ENCODE measurements around the gene MSLN. TPM values are rescaled to one million over a fixed set of nuclear protein-coding genes. Genes with fewer than 3 reads are reported as not detected.
A peak's percentile ranks its signal among the peaks of the same experiment; 100 is the strongest.

The MSLN gene
- total and polyA plus RNA-seq, 2 of the 13 experiments (the other 11 are each of a cell fraction or from before 2014, with no cell fraction given) = 2.0 to 2.3 TPM

DNA sequence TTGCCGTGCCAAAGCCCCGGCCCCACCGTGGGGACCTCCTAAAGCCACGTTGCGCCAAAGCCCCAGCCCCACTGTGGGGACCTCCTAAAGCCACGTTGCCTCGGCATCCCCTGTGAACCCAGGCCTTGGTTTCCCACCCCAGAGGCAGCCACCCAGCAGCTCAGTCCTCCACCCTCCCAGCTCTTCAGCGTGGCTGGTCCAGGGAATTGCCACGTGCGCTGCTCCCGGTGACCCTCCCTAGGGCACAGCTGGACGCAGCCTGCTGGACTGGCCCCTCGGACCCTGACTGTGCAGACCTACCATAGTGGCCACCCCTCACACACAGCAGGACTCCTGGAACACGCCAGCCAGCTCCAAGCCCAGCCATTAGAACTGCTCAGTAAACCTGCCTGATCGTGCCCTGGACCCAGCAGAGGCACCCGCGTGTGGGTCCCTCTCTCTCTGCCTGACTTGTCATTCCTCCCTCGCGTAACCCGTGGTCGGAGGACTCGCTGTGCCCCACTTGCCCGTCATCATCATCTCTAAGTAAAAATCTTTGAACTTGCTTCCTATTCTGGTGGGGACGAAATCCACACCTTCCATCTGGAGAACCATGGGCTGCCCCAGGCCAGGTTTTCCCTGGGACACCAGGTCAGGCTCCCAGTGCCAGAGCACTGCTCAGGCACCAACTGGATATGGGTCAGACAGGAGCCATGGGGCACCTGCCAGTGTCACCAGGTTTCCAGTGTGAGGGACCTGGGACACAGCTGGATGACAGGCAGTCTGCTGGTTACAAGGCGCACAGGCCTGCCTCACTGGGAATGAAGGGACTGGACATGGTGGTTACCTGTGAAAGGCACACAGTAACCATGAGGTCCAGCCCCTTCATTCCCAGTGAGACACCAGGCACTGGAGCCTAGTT is 25.3 kb upstream of the MSLN start:
- ChIA-PET CTCF (ENCODE audit: low intra/inter-chr PET ratio, low total read pairs) (interaction anchor here (0.6 to 2.7 kb wide), 3 partner anchors 23 to 302 kb away, joined by 3 to 19 read pairs (median 4); no protein-coding TSS in a partner anchor), POLR2A (no interaction called here)
- intact Hi-C loops (cut with micrococcal nuclease; ENCODE audit: unreplicated experiment) = no loop called here
- Histone ChIP-seq H3K27me3 (ENCODE audit: control insufficient read depth in 1 of 2, insufficient read depth in 2 of 2, low read length in 2 of 2) (no peaks in the 10 kb centered on the region), H3K4me3 (replicated peaks in 1 of 3; ENCODE audit: insufficient read depth in 1 of 3, low read depth in 2 of 3, low read length in 3 of 3) (no peak overlapping the region), H3K4me2 (ENCODE audit: low read depth, low read length) (no peak overlapping the region), H3K36me3 (replicated peaks in 1 of 2; ENCODE audit: control insufficient read depth in 1 of 2, insufficient read depth in 2 of 2, low read length in 2 of 2) (peaks cover 3 to 25% of the 10 kb centered on the region in 2 experiments; a peak in 2 of 5 replicates), H3K79me2 (ENCODE audit: insufficient read depth, low read length) (no peaks in the 10 kb centered on the region), H3K9me3 (ENCODE audit: low read length) (no peaks in the 10 kb centered on the region), H3K9ac (ENCODE audit: insufficient read depth, low read depth, low read length) (no peak overlapping the region), H3K4me1 (ENCODE audit: insufficient read depth, low read length) (peaks cover 10% of the 10 kb centered on the region), H2AFZ (ENCODE audit: low read length) (no peak overlapping the region), H3K27ac (ENCODE audit: extremely low read length, insufficient read depth, low read length) (no peak overlapping the region), H4K20me1 (ENCODE audit: insufficient read depth, low read length) (0 out of 2 replicates have a peak, but pooled peaks cover 2% of the 10 kb centered on the region)
- ATAC-seq (no peak), FAIRE-seq (no peak), DNase-seq (ENCODE audit: low spot score) (no peak)
- BruUV-seq (replicated peaks) = no TSS peak
- in situ Hi-C loops (cut with HindIII; ENCODE audit: extremely low pct_ligation_motif_present, low pct_unique_long_range_greater_than_20kb) = no loop called here
- WGBS (ENCODE audit: low lambda C conversion rate) = 97% methylated on average over 14 of the region's 25 CpGs
- TF ChIP-seq RBFOX2 (IDR thresholded peaks at IDR 0.05; ENCODE audit: low read depth, low read length) (peak; percentile 56; the same call in 1 of the 2 replicates), MEIS2 (CRISPR knock-in tag; IDR thresholded peaks at IDR 0.05) (no peak)

DNA sequence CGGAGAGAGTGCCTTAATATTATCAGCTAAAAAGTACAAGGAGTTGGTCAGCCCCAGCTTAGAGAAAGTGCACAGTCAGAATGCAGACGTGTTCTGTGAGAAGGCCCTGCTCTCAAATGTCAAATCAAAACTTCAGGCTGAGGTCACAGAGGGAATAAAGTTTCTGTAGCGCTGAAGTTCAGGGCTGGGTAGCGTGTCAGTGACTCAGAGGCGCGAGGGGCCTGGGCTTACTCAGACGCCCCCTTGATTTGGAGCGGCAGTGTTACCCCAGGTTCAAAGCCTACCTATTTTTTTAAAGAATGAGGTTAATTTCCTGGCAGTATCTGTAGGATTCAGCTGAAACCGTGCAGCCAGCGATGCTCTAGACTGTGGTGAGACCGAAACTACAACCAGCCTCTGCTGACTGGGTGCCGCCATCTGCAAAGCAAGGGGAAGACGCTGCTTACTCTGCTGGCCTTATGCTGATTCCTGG is 24.5 kb upstream of the MSLN start:
- Histone ChIP-seq H3K79me2 (ENCODE audit: insufficient read depth, low read length) (no peaks in the 10 kb centered on the region), H2AFZ (ENCODE audit: low read length) (no peak overlapping the region), H3K4me2 (ENCODE audit: low read depth, low read length) (no peak overlapping the region), H3K4me1 (ENCODE audit: insufficient read depth, low read length) (peaks cover 10% of the 10 kb centered on the region), H3K4me3 (replicated peaks in 1 of 3; ENCODE audit: insufficient read depth in 1 of 3, low read depth in 2 of 3, low read length in 3 of 3) (no peak overlapping the region), H3K27me3 (ENCODE audit: control insufficient read depth in 1 of 2, insufficient read depth in 2 of 2, low read length in 2 of 2) (no peaks in the 10 kb centered on the region), H3K9me3 (ENCODE audit: low read length) (no peaks in the 10 kb centered on the region), H3K27ac (ENCODE audit: extremely low read length, insufficient read depth, low read length) (no peak overlapping the region), H3K36me3 (replicated peaks in 1 of 2; ENCODE audit: control insufficient read depth in 1 of 2, insufficient read depth in 2 of 2, low read length in 2 of 2) (peaks cover 3 to 25% of the 10 kb centered on the region in 2 experiments; a peak in 2 of 5 replicates), H4K20me1 (ENCODE audit: insufficient read depth, low read length) (0 out of 2 replicates have a peak, but pooled peaks cover 2% of the 10 kb centered on the region), H3K9ac (ENCODE audit: insufficient read depth, low read depth, low read length) (no peak overlapping the region)
- DNase-seq (ENCODE audit: low spot score) (no peak), FAIRE-seq (no peak), ATAC-seq (no peak)
- in situ Hi-C loops (cut with HindIII; ENCODE audit: extremely low pct_ligation_motif_present, low pct_unique_long_range_greater_than_20kb) (no loop called here), intact Hi-C loops (cut with micrococcal nuclease; ENCODE audit: unreplicated experiment) (no loop called here)
- WGBS (ENCODE audit: low lambda C conversion rate) = 97% methylated on average over 12 of the region's 13 CpGs
- no peak for TF ChIP-seq ZNF776 (CRISPR knock-in tag; IDR thresholded peaks at IDR 0.05)
- POLR2A ChIA-PET = no interaction called here
- no TSS peak for BruUV-seq (replicated peaks)
- CTCF ChIA-PET (ENCODE audit: low intra/inter-chr PET ratio, low total read pairs) = interaction anchor here (1.3 kb wide), 1 partner anchor 25 kb away, joined by 3 read pairs; no protein-coding TSS in a partner anchor

Data from HepG2 (cell line).